GM12875 (cell line): Measurements from ENCODE around the gene CLSTN2.

Experiments used
- H3K4me3 ChIP-seq: one replicate; pipeline ENCODE4 v1.5.1; 2011; ENCODE audit warnings: low read depth, low read length, control low read depth
- TF ChIP-seq, protein P1 (sequence below): IDR thresholded peaks from 2 replicates; pipeline ENCODE4 v1.5.1; 2011; ENCODE audit warnings: low read depth, mild to moderate bottlenecking, control low read depth, inconsistent platforms, low read length, moderate library complexity, borderline replicate concordance; ENCODE audit not compliant: insufficient read depth

The CLSTN2 gene

GRCh38 chr3:140343211-140344081, 408.5 kb downstream of the CLSTN2 start:
- no peak overlapping the region for H3K4me3 ChIP-seq
- TF ChIP-seq, protein P1, sequence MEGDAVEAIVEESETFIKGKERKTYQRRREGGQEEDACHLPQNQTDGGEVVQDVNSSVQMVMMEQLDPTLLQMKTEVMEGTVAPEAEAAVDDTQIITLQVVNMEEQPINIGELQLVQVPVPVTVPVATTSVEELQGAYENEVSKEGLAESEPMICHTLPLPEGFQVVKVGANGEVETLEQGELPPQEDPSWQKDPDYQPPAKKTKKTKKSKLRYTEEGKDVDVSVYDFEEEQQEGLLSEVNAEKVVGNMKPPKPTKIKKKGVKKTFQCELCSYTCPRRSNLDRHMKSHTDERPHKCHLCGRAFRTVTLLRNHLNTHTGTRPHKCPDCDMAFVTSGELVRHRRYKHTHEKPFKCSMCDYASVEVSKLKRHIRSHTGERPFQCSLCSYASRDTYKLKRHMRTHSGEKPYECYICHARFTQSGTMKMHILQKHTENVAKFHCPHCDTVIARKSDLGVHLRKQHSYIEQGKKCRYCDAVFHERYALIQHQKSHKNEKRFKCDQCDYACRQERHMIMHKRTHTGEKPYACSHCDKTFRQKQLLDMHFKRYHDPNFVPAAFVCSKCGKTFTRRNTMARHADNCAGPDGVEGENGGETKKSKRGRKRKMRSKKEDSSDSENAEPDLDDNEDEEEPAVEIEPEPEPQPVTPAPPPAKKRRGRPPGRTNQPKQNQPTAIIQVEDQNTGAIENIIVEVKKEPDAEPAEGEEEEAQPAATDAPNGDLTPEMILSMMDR = no peak

DNA sequence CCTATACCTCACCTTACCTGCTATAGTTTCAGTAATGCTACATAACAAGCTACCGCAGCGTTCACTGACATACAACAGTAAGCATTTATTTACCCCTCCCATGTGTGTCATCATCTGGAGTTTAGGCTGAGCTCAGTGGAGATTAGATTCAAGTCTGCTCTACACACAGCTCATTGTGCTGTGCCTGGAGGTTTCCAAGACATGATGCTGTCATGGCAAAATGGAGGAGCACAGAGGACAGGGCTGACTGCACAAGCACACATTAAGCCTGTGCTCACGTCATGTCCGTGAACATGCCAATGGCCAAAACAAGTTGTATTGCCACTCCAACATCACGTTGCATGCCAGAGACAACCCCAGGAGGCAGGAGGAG, 409.1 kb downstream of the CLSTN2 start:
- H3K4me3 ChIP-seq = no peak overlapping the region
- TF ChIP-seq, protein P1 = no peak

- TF ChIP-seq, protein P1 = no peak
These were observed 409.7 kb downstream of the CLSTN2 start for GRCh38 chr3:140344601-140345205.

GRCh38 chr3:140347151-140347550, 412.2 kb downstream of the CLSTN2 start:
- TF ChIP-seq, protein P1 = no peak
- H3K4me3 ChIP-seq = no peak overlapping the region

More at GRCh38 chr3:140344601-140345205, 409.7 kb downstream of the CLSTN2 start:
- no peak overlapping the region for H3K4me3 ChIP-seq

DNA sequence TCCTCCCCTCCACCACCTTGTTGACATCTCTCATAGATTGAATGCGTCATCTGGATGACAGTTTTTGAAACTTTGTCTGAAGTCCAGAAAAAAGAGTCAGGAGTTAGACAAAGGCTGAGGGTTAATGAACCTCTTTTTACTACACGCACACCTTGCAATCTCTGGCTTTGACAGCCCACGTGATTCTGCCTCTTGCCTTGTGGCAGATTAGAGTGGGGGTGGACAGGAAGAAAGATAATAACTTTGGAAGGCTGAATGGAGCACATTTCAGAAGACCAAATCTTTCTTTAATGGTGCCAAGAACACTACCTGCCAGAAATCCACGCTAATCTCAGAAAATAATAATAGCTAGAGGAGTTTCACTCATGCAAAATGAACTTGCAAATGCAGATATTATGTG, 415.0 kb downstream of the CLSTN2 start:
- TF ChIP-seq, protein P1 = no peak
- H3K4me3 ChIP-seq = no peak overlapping the region

GRCh38 chr3:140351466-140351865, 416.5 kb downstream of the CLSTN2 start:
- no peak overlapping the region for H3K4me3 ChIP-seq
- TF ChIP-seq, protein P1 = no peak

DNA sequence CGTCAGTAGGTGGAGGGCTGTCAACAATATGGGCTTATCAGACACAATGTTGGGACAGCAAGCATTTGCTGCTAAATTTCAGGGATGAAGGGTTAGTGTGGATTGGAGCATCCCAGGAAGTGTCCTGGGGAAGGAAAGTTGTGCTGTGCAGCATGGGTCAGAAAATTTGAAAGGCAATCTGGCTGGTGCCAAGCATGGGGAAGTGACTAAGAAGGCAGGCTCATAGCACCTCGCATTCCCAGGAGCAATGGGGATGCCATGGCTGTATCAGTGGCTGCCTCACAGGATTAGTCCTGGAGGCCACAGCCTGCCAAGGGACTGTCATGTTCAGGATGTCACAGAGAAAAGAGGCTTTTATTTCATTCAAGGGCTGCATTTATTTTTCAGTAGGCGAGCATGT, 420.5 kb downstream of the CLSTN2 start:
- TF ChIP-seq, protein P1 = no peak
- H3K4me3 ChIP-seq = no peak overlapping the region
